IPS-NIHi7 (cell line): Measurements from ENCODE around the gene NUAK1.

Source experiments
- DNase-seq: peaks from one replicate; pipeline ENCODE4 v3.0.0; 2012; ENCODE audit warnings: mixed read lengths; ENCODE audit errors: extremely low spot score

The NUAK1 gene

GRCh38 chr12:106063826-106064720 is 74.7 kb downstream of the NUAK1 start:
- no peak for DNase-seq

GRCh38 chr12:106062693-106063092 is 76.1 kb downstream of the NUAK1 start:
- DNase-seq = no peak

GRCh38 chr12:106058256-106059182 is 80.2 kb downstream of the NUAK1 start:
- no peak for DNase-seq

- no peak for DNase-seq
These were observed 84.7 kb downstream of the NUAK1 start for GRCh38 chr12:106054049-106054448.

- DNase-seq = no peak
These were observed 86.8 kb downstream of the NUAK1 start for GRCh38 chr12:106051853-106052531.

- no peak for DNase-seq
These were observed 89.2 kb downstream of the NUAK1 start for GRCh38 chr12:106049546-106049945.

GRCh38 chr12:106049105-106049504 is 89.6 kb downstream of the NUAK1 start:
- no peak for DNase-seq

GRCh38 chr12:106048676-106049075 is 90.1 kb downstream of the NUAK1 start:
- no peak for DNase-seq

- no peak for DNase-seq
These were observed 90.7 kb downstream of the NUAK1 start for GRCh38 chr12:106048016-106048415.

GRCh38 chr12:106046947-106047346 is 91.8 kb downstream of the NUAK1 start:
- no peak for DNase-seq

GRCh38 chr12:106046301-106046846 is 92.4 kb downstream of the NUAK1 start:
- no peak for DNase-seq

GRCh38 chr12:106045251-106045674 is 93.5 kb downstream of the NUAK1 start:
- DNase-seq = no peak

- DNase-seq = no peak
These were observed 94.0 kb downstream of the NUAK1 start for GRCh38 chr12:106044773-106045172.

GRCh38 chr12:106042037-106042436 is 96.7 kb downstream of the NUAK1 start:
- no peak for DNase-seq

GRCh38 chr12:106040521-106040920 is 98.2 kb downstream of the NUAK1 start:
- no peak for DNase-seq

GRCh38 chr12:106039646-106040404 is 98.9 kb downstream of the NUAK1 start:
- DNase-seq = no peak

GRCh38 chr12:106039242-106039641 is 99.5 kb downstream of the NUAK1 start:
- DNase-seq = no peak

GRCh38 chr12:106037524-106038298 is 101.0 kb downstream of the NUAK1 start:
- no peak for DNase-seq

GRCh38 chr12:106035421-106035820 is 103.3 kb downstream of the NUAK1 start:
- DNase-seq = no peak

GRCh38 chr12:106034316-106034715 is 104.4 kb downstream of the NUAK1 start:
- DNase-seq = no peak
